ENCODE results near the gene PPY. TPM values are rescaled to one million over a fixed set of nuclear protein-coding genes. Genes with fewer than 3 reads are reported as not detected.
A peak's percentile ranks its signal among the peaks of the same experiment; 100 is the strongest.

Gene PPY
- total and polyA plus RNA-seq, 10 of the 15 experiments (the other 5 are each of a cell fraction or from before 2014, with no cell fraction given) = 0.91 TPM; not detected in 9

DNA sequence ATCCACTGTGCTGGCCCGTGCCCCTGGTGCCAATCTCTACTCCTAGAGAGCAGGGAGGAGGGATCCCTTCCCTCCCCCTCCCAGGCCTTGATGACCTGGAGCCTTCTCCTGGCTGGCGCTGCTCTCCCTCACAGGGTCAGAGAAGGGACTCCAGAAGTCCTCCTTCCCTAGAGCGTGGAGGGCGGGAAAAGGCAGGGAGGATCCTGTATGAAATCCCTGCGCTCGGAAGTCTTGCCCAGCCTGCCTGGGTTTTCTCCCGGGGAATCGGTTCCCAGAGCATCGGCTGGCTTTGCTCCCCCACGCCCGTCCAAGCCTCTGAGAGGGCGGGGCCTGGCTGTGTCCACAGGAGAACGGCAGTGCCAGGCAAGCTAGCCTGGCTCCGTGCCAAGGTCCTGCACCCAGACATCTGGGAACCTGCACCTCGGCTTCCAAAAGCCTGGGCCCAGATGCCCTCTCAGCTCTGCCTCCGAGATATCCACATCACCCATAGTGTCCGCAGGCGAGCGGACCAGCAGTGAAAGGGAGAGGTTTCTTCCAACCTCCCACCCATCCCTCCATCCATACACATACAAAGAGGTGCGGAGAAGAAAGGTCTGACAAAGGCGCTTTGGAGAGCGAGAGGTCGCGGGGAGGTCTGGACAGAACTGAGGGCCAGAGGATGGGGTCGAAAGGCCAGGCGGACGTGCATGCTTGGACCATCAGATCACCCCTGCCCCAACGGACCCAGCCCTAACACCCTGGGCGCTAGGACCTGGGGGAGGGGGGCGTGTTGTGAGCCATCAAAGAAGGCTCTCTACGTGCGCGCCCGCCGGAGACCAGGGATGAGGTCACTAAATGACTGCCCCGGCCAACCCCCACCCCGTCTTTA, 36.1 kb downstream of the PPY start:
- WGBS (ENCODE audit: insufficient coverage, insufficient replicate concordance, low lambda C conversion rate, missing lambda C conversion rate) = 12% methylated on average over 37 of the region's 37 CpGs
- 0 out of 3 replicates have a peak, but pooled peaks have one; percentile 27 for ATAC-seq
- Histone ChIP-seq H3K4me1 (ENCODE audit: control insufficient read depth, insufficient read depth, low read length) (no peaks in the 10 kb centered on the region), H3K4me3 (no peak overlapping the region), H3K27ac (ENCODE audit: control insufficient read depth, insufficient read depth) (no peak overlapping the region), H3K79me2 (ENCODE audit: control insufficient read depth, insufficient read depth, low read length) (no peaks in the 10 kb centered on the region), H3K9ac (ENCODE audit: control insufficient read depth, insufficient read depth, low read length) (no peak overlapping the region), H2AFZ (ENCODE audit: control insufficient read depth, low read depth, low read length) (no peak overlapping the region), H4K20me1 (ENCODE audit: control insufficient read depth, insufficient read depth) (no peaks in the 10 kb centered on the region), H3K36me3 (ENCODE audit: control insufficient read depth in 2 of 2, insufficient read depth in 2 of 2, low read length in 1 of 2) (no peaks in the 10 kb centered on the region; a peak in 1 of 4 replicates), H3K4me2 (ENCODE audit: control insufficient read depth, insufficient read depth) (no peak overlapping the region), H3K9me3 (replicated peaks; ENCODE audit: control insufficient read depth, insufficient read depth, low read length) (no peaks in the 10 kb centered on the region), H3K27me3 (replicated peaks in 1 of 2; ENCODE audit: control insufficient read depth in 2 of 2, insufficient read depth in 2 of 2, low read length in 1 of 2) (peaks cover 11 to 18% of the 10 kb centered on the region in 2 experiments)
- in situ Hi-C loops (cut with MboI) (no loop called here), intact Hi-C loops (cut with micrococcal nuclease; ENCODE audit: unreplicated experiment) (no loop called here)
- FAIRE-seq = no peak
- no peak for DNase-seq (ENCODE audit: low read depth, low spot score)
- POLR2A ChIA-PET = no interaction called here
- CTCF ChIA-PET = no interaction called here
- RAD21 ChIA-PET (ENCODE audit: unreplicated experiment) = no interaction called here
- TF ChIP-seq, protein P1, sequence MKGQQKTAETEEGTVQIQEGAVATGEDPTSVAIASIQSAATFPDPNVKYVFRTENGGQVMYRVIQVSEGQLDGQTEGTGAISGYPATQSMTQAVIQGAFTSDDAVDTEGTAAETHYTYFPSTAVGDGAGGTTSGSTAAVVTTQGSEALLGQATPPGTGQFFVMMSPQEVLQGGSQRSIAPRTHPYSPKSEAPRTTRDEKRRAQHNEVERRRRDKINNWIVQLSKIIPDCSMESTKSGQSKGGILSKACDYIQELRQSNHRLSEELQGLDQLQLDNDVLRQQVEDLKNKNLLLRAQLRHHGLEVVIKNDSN (IDR thresholded peaks at IDR 0.05; ENCODE audit: borderline replicate concordance, extremely low read length, insufficient read depth, low read depth, low read length) = no peak
- no peak for TF ChIP-seq TARDBP (IDR thresholded peaks at IDR 0.05; ENCODE audit: borderline replicate concordance)
- TF ChIP-seq ZNF622 (IDR thresholded peaks at IDR 0.05) = no peak
- TF ChIP-seq JUND (IDR thresholded peaks at IDR 0.05; ENCODE audit: low read depth, low read length) = no peak
- TF ChIP-seq SUPT20H (IDR thresholded peaks at IDR 0.05; ENCODE audit: borderline replicate concordance, control insufficient read depth, low read depth, low read length) = no peak
- TF ChIP-seq CREB1 (IDR thresholded peaks at IDR 0.05; ENCODE audit: low read depth) = 0 out of 2 replicates have a peak, but pooled peaks have one; percentile 13
- TF ChIP-seq E2F8 (IDR thresholded peaks at IDR 0.05; ENCODE audit: low read depth, partially characterized antibody) = no peak
- BruUV-seq (replicated peaks) = no TSS peak
- SMC1A ChIA-PET (ENCODE audit: uncharacterized antibody, unreplicated experiment) = no interaction called here
